ENCODE results near the gene GNAQ. TPM values are rescaled to one million over a fixed set of nuclear protein-coding genes. Genes with fewer than 3 reads are reported as not detected.

The GNAQ gene
- total RNA-seq, 1 donor from 2014 or later: 46.7 TPM

GRCh38 chr9:77974434-77974833 lies 57.2 kb downstream of the GNAQ start:
- Mint-ChIP-seq H3K27me3 (no peaks in the 10 kb centered on the region), H3K36me3 (peaks cover 14% of the 10 kb centered on the region), H3K4me3 (no peak overlapping the region), H3K9me3 (no peaks in the 10 kb centered on the region), H3K27ac (no peak overlapping the region), H3K4me1 (ENCODE audit: unreplicated experiment) (peaks cover 20% of the 10 kb centered on the region)
- no peak for DNase-seq (ENCODE audit: extremely low spot score, unreplicated experiment)
- no peak for TF ChIP-seq CTCF (conservative IDR thresholded peaks at IDR 0.05)

- no peak overlapping the region for H3K4me3 Mint-ChIP-seq
- no peak overlapping the region for H3K27ac Mint-ChIP-seq
- H3K36me3 Mint-ChIP-seq: peaks cover 24% of the 10 kb centered on the region
- DNase-seq (ENCODE audit: extremely low spot score, unreplicated experiment): no peak
- H3K4me1 Mint-ChIP-seq (ENCODE audit: unreplicated experiment): peaks cover 19% of the 10 kb centered on the region
- no peaks in the 10 kb centered on the region for H3K9me3 Mint-ChIP-seq
- H3K27me3 Mint-ChIP-seq: no peaks in the 10 kb centered on the region
- TF ChIP-seq CTCF (conservative IDR thresholded peaks at IDR 0.05): no peak
Measured at GRCh38 chr9:77969083-77969482, 62.5 kb downstream of the GNAQ start.

GRCh38 chr9:77968506-77968905 lies 63.1 kb downstream of the GNAQ start:
- H3K27ac Mint-ChIP-seq: no peak overlapping the region
- TF ChIP-seq CTCF (conservative IDR thresholded peaks at IDR 0.05): no peak
- H3K4me3 Mint-ChIP-seq: no peak overlapping the region
- DNase-seq (ENCODE audit: extremely low spot score, unreplicated experiment): no peak
- no peaks in the 10 kb centered on the region for H3K9me3 Mint-ChIP-seq
- peaks cover 19% of the 10 kb centered on the region for H3K4me1 Mint-ChIP-seq (ENCODE audit: unreplicated experiment)
- peaks cover 24% of the 10 kb centered on the region for H3K36me3 Mint-ChIP-seq
- no peaks in the 10 kb centered on the region for H3K27me3 Mint-ChIP-seq

GRCh38 chr9:77966718-77967117 lies 64.9 kb downstream of the GNAQ start:
- peaks cover 25% of the 10 kb centered on the region for H3K4me1 Mint-ChIP-seq (ENCODE audit: unreplicated experiment)
- no peak for DNase-seq (ENCODE audit: extremely low spot score, unreplicated experiment)
- no peaks in the 10 kb centered on the region for H3K27me3 Mint-ChIP-seq
- H3K9me3 Mint-ChIP-seq: peaks cover 4% of the 10 kb centered on the region
- peaks cover 21% of the 10 kb centered on the region for H3K36me3 Mint-ChIP-seq
- no peak for TF ChIP-seq CTCF (conservative IDR thresholded peaks at IDR 0.05)
- H3K4me3 Mint-ChIP-seq: no peak overlapping the region
- no peak overlapping the region for H3K27ac Mint-ChIP-seq

- DNase-seq (ENCODE audit: extremely low spot score, unreplicated experiment): no peak
- Mint-ChIP-seq H3K4me3 (no peak overlapping the region), H3K27me3 (no peaks in the 10 kb centered on the region), H3K27ac (no peak overlapping the region), H3K9me3 (peaks cover 4% of the 10 kb centered on the region), H3K4me1 (ENCODE audit: unreplicated experiment) (peaks cover 36% of the 10 kb centered on the region), H3K36me3 (peaks cover 14% of the 10 kb centered on the region)
- no peak for TF ChIP-seq CTCF (conservative IDR thresholded peaks at IDR 0.05)
Measured at GRCh38 chr9:77965445-77966123, 66.0 kb downstream of the GNAQ start.

Data from type B pancreatic cell (in vitro differentiated cells).